GM12878 (cell line): Measurements from ENCODE around the gene VTI1A. TPM values are rescaled to one million over a fixed set of nuclear protein-coding genes. Genes with fewer than 3 reads are reported as not detected.

ENCODE experiments used
- ATAC-seq: fragments of 200-7000 bp; cut with Tn5 transposase; 3 replicates; pipeline ENCODE4 v1.9.1; 2020; ENCODE audit warnings: mild to moderate bottlenecking, moderate library complexity
- BruUV-seq: library from RNA; stranded (reverse); fragments of 400-500 nt; replicated peaks from 2 replicates; lab custom pipeline; 2021; lab: Mats Ljungman, UMichigan
- CTCF ChIA-PET: fragments of 300-600 bp; sonication (Branson Sonifier 250); formaldehyde crosslinking; extraction: SDS; loops from one replicate; lab custom pipeline; 2021; ENCODE audit warnings: inconsistent platforms; lab: Yijun Ruan, JAX
- POLR2A ChIA-PET: fragments of 350-600 bp; formaldehyde crosslinking; extraction: SDS; loops from one replicate; lab custom pipeline; 2021; ENCODE audit warnings: inconsistent platforms; lab: Charles Lee
- RAD21 ChIA-PET: fragments of 300-600 bp; sonication (Branson Sonifier 250); formaldehyde crosslinking; loops from one replicate; lab custom pipeline; 2023; ENCODE audit warnings: antibody characterized with exemption; ENCODE audit not compliant: unreplicated experiment; lab: Charles Lee
- SMC1A ChIA-PET: fragments of 300-600 bp; sonication (Branson Sonifier 250); formaldehyde crosslinking; loops from one replicate; lab custom pipeline; 2023; ENCODE audit not compliant: unreplicated experiment, uncharacterized antibody; lab: Charles Lee
- DNase-seq: peaks from one replicate; pipeline ENCODE4 v3.0.0-alpha.2; 2011; ENCODE audit warnings: low read depth, low spot score
- FAIRE-seq: peaks from 3 replicates; lab custom pipeline; 2011; peaks lifted over from hg19 to GRCh38; lab: Jason Lieb, UNC
- H2AFZ ChIP-seq: 2 replicates; pipeline ENCODE4 v1.6.0; 2011; ENCODE audit warnings: low read depth, low read length, control low read depth; ENCODE audit not compliant: control insufficient read depth
- H3K27ac ChIP-seq: 2 replicates; pipeline ENCODE4 v1.5.1; 2011; ENCODE audit warnings: control low read depth; ENCODE audit not compliant: control insufficient read depth, insufficient read depth
- H3K27me3 ChIP-seq, 2 experiments: replicated peaks in 1 of 2; 2 replicates each; pipeline versions ENCODE4 v1.6.0 to v1.6.1; 2011; ENCODE audit warnings: low read length in 1 of 2; ENCODE audit not compliant: control insufficient read depth in 2 of 2, insufficient read depth in 2 of 2
- H3K36me3 ChIP-seq, 2 experiments: 2 replicates each; pipeline ENCODE4 v1.5.1; 2011; ENCODE audit warnings: low read length in 1 of 2; ENCODE audit not compliant: control insufficient read depth in 2 of 2, insufficient read depth in 2 of 2
- H3K4me1 ChIP-seq: 2 replicates; pipeline ENCODE4 v1.6.1; 2011; ENCODE audit warnings: mild to moderate bottlenecking, low read length, moderate library complexity, mixed read lengths; ENCODE audit not compliant: control insufficient read depth, insufficient read depth
- H3K4me2 ChIP-seq: 2 replicates; pipeline ENCODE4 v1.6.0; 2011; ENCODE audit warnings: control low read depth; ENCODE audit not compliant: control insufficient read depth, insufficient read depth
- H3K4me3 ChIP-seq: fragments of 200-600 bp; sonication (generic); 2 replicates; pipeline ENCODE4 v1.5.1; 2016
- H3K79me2 ChIP-seq: 2 replicates; pipeline ENCODE4 v1.6.0; 2011; ENCODE audit warnings: low read length; ENCODE audit not compliant: control insufficient read depth, insufficient read depth
- H3K9ac ChIP-seq: 2 replicates; pipeline ENCODE4 v1.8.0; 2011; ENCODE audit warnings: low read length, control low read depth, mixed read lengths; ENCODE audit not compliant: control insufficient read depth, insufficient read depth
- H3K9me3 ChIP-seq: replicated peaks from 3 replicates; pipeline ENCODE4 v1.5.1; 2011; ENCODE audit warnings: mild to moderate bottlenecking, low read length; ENCODE audit not compliant: control insufficient read depth, insufficient read depth
- H4K20me1 ChIP-seq: 2 replicates; pipeline ENCODE4 v1.6.0; 2011; ENCODE audit not compliant: control insufficient read depth, insufficient read depth
- FOS ChIP-seq: IDR thresholded peaks from 3 replicates; pipeline ENCODE4 v1.6.1; 2011; ENCODE audit warnings: borderline replicate concordance; ENCODE audit not compliant: insufficient read length; ENCODE audit errors: extremely low read depth
- HCFC1 ChIP-seq: fragments of 150-350 bp; IDR thresholded peaks from 2 replicates; pipeline ENCODE4 v1.6.1; 2014; ENCODE audit warnings: low read length
- HDGF ChIP-seq: fragments of 450-650 bp; IDR thresholded peaks from 2 replicates; pipeline ENCODE4 v1.6.1; 2016; ENCODE audit warnings: antibody characterized with exemption
- IKZF1 ChIP-seq: fragments of 450-650 bp; conservative IDR thresholded peaks from 2 replicates; pipeline ENCODE4 v1.6.1; 2017; ENCODE audit warnings: antibody characterized with exemption, mild to moderate bottlenecking
- LARP7 ChIP-seq: fragments of 450-650 bp; IDR thresholded peaks from 2 replicates; pipeline ENCODE4 v1.6.1; 2017; ENCODE audit warnings: mild to moderate bottlenecking
- NR2F1 ChIP-seq: fragments of 450-650 bp; conservative IDR thresholded peaks from 2 replicates; pipeline ENCODE4 v1.6.1; 2017; ENCODE audit warnings: mild to moderate bottlenecking
- POLR2A ChIP-seq: IDR thresholded peaks from 2 replicates; pipeline ENCODE4 v1.6.1; 2011; ENCODE audit warnings: low read depth, mild to moderate bottlenecking, low read length
- REST ChIP-seq: IDR thresholded peaks from 2 replicates; pipeline ENCODE4 v1.6.1; 2012; ENCODE audit warnings: mild to moderate bottlenecking, low read depth, low read length
- RUNX3 ChIP-seq: IDR thresholded peaks from 2 replicates; pipeline ENCODE4 v1.6.1; 2012; ENCODE audit warnings: low read length, inconsistent platforms
- SKIL ChIP-seq: fragments of 450-650 bp; IDR thresholded peaks from 2 replicates; pipeline ENCODE4 v1.6.1; 2017; ENCODE audit warnings: mild to moderate bottlenecking, low read depth, inconsistent platforms; ENCODE audit not compliant: poor library complexity, severe bottlenecking
- SUPT20H ChIP-seq: IDR thresholded peaks from 2 replicates; pipeline ENCODE4 v1.6.1; 2011; ENCODE audit warnings: low read depth, mild to moderate bottlenecking, low read length, moderate library complexity, borderline replicate concordance; ENCODE audit not compliant: control insufficient read depth
- TCF3 ChIP-seq: IDR thresholded peaks from 2 replicates; pipeline ENCODE4 v1.6.1; 2012; ENCODE audit warnings: low read depth, mild to moderate bottlenecking, low read length, borderline replicate concordance; ENCODE audit not compliant: insufficient read depth
- ZBTB40 ChIP-seq: fragments of 450-650 bp; IDR thresholded peaks from 2 replicates; pipeline ENCODE4 v1.6.1; 2016; ENCODE audit warnings: mild to moderate bottlenecking, moderate library complexity, borderline replicate concordance
- ZSCAN29 ChIP-seq: fragments of 450-650 bp; IDR thresholded peaks from 2 replicates; pipeline ENCODE4 v1.6.1; 2017; ENCODE audit warnings: mild to moderate bottlenecking, moderate library complexity
- WGBS: methylation state at CpG from one replicate; pipeline ENCODE4 v1.1.6; 2016; ENCODE audit warnings: low lambda C conversion rate; ENCODE audit not compliant: insufficient replicate concordance, insufficient coverage; ENCODE audit errors: missing lambda C conversion rate; 5-methylcytosine and 5-hydroxymethylcytosine counted together
- in situ Hi-C: fragments of 300-500 bp; cut with MboI; formaldehyde crosslinking; loops from 9 replicates; pipeline ENCODE4 v1.14.3; 2018; ENCODE audit warnings: mixed read lengths
- intact Hi-C: fragments of 100-400 bp; cut with micrococcal nuclease; formaldehyde crosslinking; loops from one replicate; pipeline ENCODE4 v1.14.2; 2022; ENCODE audit not compliant: unreplicated experiment
- polyA plus RNA-seq, 11 experiments: library from polyadenylated mRNA; depleted of rRNA in 4 of 11; unstranded in 6 of 11; stranded (reverse) in 5 of 11; fragments of >200 nt; fragmentation: Nextera tagmentation in 4 of 11; fragmentation: Illumina TruSeq in 1 of 11; extraction: Ambion mirVana in 4 of 11; extraction: Trizol in 1 of 11; gene quantifications; 1 replicate in 1 of 11; 2 replicates in 10 of 11; pipeline versions ENCODE4 v1.2.1 to v1.2.3, GENCODE V29; 2011 to 2016; ENCODE audit warnings: inconsistent platforms in 2 of 11, missing spikeins in 2 of 11, low read depth in 1 of 11
- total RNA-seq, 4 experiments: library from RNA; depleted of rRNA in 3 of 4; stranded (reverse); fragments of >200 nt in 3 of 4; fragmentation: Illumina TruSeq in 1 of 4; extraction: Trizol in 1 of 4; gene quantifications; 2 replicates each; pipeline versions ENCODE4 v1.2.1 to v1.2.3, GENCODE V29; 2013 to 2021

Gene VTI1A
- total and polyA plus RNA-seq, 10 of the 15 experiments (the other 5 are each of a cell fraction or from before 2014, with no cell fraction given): 12.4 to 43.2 (median 27.5) TPM

- no peak for TF ChIP-seq REST
- peak; percentile 43; the same call in 1 of the 2 replicates for TF ChIP-seq NR2F1
- TF ChIP-seq POLR2A: no peak
- TF ChIP-seq IKZF1: no peak; the same call in 1 of the 2 replicates
- peak; percentile 100 for TF ChIP-seq RUNX3
Observed at GRCh38 chr10:112532189-112532588, 85.2 kb downstream of the VTI1A start (continued).

- Histone ChIP-seq H3K4me2 (0 out of 2 replicates have a peak overlapping the region, but pooled peaks have one; percentile 90), H3K27me3 (no peaks in the 10 kb centered on the region), H3K36me3 (peaks cover 0 to 4% of the 10 kb centered on the region in 2 experiments; a peak in 2 of 4 replicates), H3K9me3 (peaks cover 5% of the 10 kb centered on the region), H4K20me1 (no peaks in the 10 kb centered on the region), H2AFZ (no peak overlapping the region), H3K4me1 (peaks cover 18% of the 10 kb centered on the region), H3K27ac (no peak overlapping the region), H3K4me3 (no peak overlapping the region), H3K9ac (no peak overlapping the region), H3K79me2 (no peaks in the 10 kb centered on the region)
- ATAC-seq (no peak), DNase-seq (no peak), FAIRE-seq (no peak)
- CTCF ChIA-PET: interaction anchor here (1.0 to 1.4 kb wide), 3 partner anchors 12 to 224 kb away, joined by 3 read pairs; no protein-coding TSS in a partner anchor
- intact Hi-C loops: no loop called here
- no TSS peak for BruUV-seq
- in situ Hi-C loops: no loop called here
- POLR2A ChIA-PET: no interaction called here
- RAD21 ChIA-PET: interaction anchor here (0.7 kb wide), 1 partner anchor 988 kb away, joined by 3 read pairs; no protein-coding TSS in a partner anchor
- WGBS: 76% methylated on average over 2 of the region's 2 CpGs
- SMC1A ChIA-PET: interaction anchor here (1.6 kb wide), 1 partner anchor 12 kb away, joined by 3 read pairs; no protein-coding TSS in a partner anchor
- TF ChIP-seq FOS (no peak), TCF3 (no peak), ZBTB40 (no peak), LARP7 (no peak), SUPT20H (no peak), HDGF (no peak), SKIL (no peak), ZSCAN29 (no peak), HCFC1 (no peak)
Observed at GRCh38 chr10:112532956-112533355, 85.9 kb downstream of the VTI1A start.
